ENCODE results near the gene SGMS1.
A peak's percentile ranks its signal among the peaks of the same experiment; 100 is the strongest.

The SGMS1 gene

DNA sequence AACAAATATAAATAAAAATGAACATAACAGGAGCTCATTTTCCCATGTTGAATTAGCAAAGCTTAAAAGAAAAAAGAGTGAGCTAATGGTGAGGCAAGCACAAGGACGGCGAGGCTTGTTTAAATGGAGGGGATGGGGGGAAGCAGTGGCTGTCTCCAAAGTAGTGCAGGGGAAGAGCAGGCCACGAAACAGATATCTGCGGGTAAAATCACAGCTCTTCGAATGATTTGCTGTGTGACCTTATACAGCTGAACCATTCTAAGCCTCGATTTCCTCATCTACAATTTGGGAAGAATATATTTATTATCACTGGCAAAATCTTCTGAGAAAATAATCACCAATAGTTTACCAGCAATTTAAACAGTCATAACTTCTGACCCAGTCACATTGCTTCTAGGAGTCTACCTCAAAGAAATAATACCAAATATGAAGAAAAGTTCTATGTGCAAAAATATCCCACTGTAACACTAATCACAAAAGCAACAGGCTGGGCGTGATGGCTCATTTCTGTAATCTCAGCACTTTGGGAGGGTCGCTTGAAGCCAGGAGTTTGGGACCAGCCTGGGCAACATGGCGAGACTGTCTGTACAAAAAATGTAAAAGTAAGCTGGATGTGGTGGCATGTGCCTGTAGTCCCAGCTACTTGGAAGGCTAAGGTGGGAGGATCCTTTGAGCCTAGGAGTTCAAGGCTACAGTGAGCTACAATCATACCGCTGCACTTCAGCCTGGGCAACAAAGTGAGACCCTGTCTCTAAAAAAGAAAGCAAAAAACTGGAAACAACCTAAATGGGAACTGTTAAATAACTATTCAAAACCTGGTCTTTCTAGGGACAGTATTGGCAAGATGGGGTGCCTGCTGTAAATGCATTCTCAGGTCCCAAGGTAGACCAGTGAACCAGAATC lies 309.3 kb downstream of the SGMS1 start:
- Histone ChIP-seq H3K4me2 (ENCODE audit: low read depth, low read length, poor library complexity, severe bottlenecking) (no peak overlapping the region), H3F3A (ENCODE audit: insufficient read depth) (no peaks in the 10 kb centered on the region), H3K4me3 (ENCODE audit: insufficient read depth, low read length, poor library complexity, severe bottlenecking) (no peak overlapping the region), H3K9ac (ENCODE audit: low read length) (no peak overlapping the region), H3K36me3 (ENCODE audit: low read length) (peaks cover 8% of the 10 kb centered on the region; the same call in 1 of the 2 replicates), H2AFZ (ENCODE audit: low read depth, low read length, severe bottlenecking) (no peak overlapping the region), H4K20me1 (ENCODE audit: low read depth, low read length) (no peaks in the 10 kb centered on the region), H3K27me3 (ENCODE audit: low read length) (no peaks in the 10 kb centered on the region), H3K9me3 (ENCODE audit: insufficient read depth, low read length) (no peaks in the 10 kb centered on the region), H3K9me2 (replicated peaks; ENCODE audit: insufficient read depth, low read length) (no peaks in the 10 kb centered on the region), H3K27ac (ENCODE audit: low read depth, low read length) (no peak overlapping the region), H3K79me2 (ENCODE audit: insufficient read depth, low read length) (no peaks in the 10 kb centered on the region)
- TF ChIP-seq, protein P1, sequence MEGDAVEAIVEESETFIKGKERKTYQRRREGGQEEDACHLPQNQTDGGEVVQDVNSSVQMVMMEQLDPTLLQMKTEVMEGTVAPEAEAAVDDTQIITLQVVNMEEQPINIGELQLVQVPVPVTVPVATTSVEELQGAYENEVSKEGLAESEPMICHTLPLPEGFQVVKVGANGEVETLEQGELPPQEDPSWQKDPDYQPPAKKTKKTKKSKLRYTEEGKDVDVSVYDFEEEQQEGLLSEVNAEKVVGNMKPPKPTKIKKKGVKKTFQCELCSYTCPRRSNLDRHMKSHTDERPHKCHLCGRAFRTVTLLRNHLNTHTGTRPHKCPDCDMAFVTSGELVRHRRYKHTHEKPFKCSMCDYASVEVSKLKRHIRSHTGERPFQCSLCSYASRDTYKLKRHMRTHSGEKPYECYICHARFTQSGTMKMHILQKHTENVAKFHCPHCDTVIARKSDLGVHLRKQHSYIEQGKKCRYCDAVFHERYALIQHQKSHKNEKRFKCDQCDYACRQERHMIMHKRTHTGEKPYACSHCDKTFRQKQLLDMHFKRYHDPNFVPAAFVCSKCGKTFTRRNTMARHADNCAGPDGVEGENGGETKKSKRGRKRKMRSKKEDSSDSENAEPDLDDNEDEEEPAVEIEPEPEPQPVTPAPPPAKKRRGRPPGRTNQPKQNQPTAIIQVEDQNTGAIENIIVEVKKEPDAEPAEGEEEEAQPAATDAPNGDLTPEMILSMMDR (IDR thresholded peaks at IDR 0.05; ENCODE audit: insufficient read depth, low read length, poor library complexity, severe bottlenecking), result no peak
- TF ChIP-seq EZH2phosphoT487 (conservative IDR thresholded peaks at IDR 0.05; ENCODE audit: low read length), result no peak

DNA sequence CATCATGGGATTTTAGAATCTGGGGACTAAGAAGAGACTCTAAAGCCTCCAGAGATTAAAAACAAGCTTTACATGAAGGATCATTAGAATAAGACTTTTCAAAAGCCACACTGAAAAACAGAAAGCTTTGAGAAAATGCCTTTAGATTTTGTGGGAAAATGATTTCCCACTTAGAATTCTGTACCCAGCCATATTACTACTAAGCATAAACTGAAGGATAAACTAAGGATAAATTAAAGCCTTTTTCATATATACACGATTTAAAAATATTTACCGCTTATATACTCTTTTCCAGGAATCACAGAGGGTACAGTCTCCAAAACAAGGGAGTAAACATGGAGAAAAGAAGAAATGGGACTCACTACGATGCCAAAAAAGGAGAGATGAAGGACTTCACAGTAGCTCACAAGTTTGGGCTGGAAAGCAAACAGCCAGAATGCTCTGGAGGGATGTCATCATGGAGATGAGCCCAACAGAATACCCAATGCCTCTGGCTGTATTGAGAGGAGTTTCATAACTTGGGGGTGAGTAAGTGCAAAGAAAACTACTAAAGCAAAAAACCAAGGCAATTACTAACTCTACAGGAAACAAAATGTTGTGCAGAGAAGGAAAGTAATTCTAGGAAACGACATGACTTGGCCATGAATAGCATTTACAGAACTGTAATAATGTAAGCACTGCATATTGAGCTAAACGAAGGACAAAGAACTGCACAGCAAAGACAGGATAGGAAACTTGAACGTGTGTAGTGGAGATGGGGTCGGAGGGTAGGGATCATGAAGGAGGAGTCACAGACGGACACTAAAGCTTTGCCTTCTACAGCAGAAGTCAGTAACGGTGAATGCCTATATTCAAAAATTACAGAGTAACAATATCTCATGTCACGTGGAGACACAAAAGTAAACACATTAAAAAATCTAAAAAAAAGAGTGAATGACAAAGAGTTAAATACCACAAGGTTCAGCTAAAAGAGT lies 311.0 kb downstream of the SGMS1 start:
- no peaks in the 10 kb centered on the region for H3K9me2 ChIP-seq (replicated peaks; ENCODE audit: insufficient read depth, low read length)
- H2AFZ ChIP-seq (ENCODE audit: low read depth, low read length, severe bottlenecking), result no peak overlapping the region
- no peaks in the 10 kb centered on the region for H3K9me3 ChIP-seq (ENCODE audit: insufficient read depth, low read length)
- H3K79me2 ChIP-seq (ENCODE audit: insufficient read depth, low read length), result no peaks in the 10 kb centered on the region
- no peak overlapping the region for H3K4me2 ChIP-seq (ENCODE audit: low read depth, low read length, poor library complexity, severe bottlenecking)
- H3K36me3 ChIP-seq (ENCODE audit: low read length), result peaks cover 8% of the 10 kb centered on the region; the same call in 1 of the 2 replicates
- H4K20me1 ChIP-seq (ENCODE audit: low read depth, low read length), result no peaks in the 10 kb centered on the region
- H3K4me3 ChIP-seq (ENCODE audit: insufficient read depth, low read length, poor library complexity, severe bottlenecking), result no peak overlapping the region
- no peak for TF ChIP-seq EZH2phosphoT487 (conservative IDR thresholded peaks at IDR 0.05; ENCODE audit: low read length)
- TF ChIP-seq, protein P1 (IDR thresholded peaks at IDR 0.05; ENCODE audit: insufficient read depth, low read length, poor library complexity, severe bottlenecking), result no peak
- no peak overlapping the region for H3K9ac ChIP-seq (ENCODE audit: low read length)
- H3F3A ChIP-seq (ENCODE audit: insufficient read depth), result no peaks in the 10 kb centered on the region
- no peak overlapping the region for H3K27ac ChIP-seq (ENCODE audit: low read depth, low read length)
- no peaks in the 10 kb centered on the region for H3K27me3 ChIP-seq (ENCODE audit: low read length)

GRCh38 chr10:50310560-50311174 lies 313.1 kb downstream of the SGMS1 start:
- H3K36me3 ChIP-seq (ENCODE audit: low read length), result peaks cover 8% of the 10 kb centered on the region; the same call in 1 of the 2 replicates
- no peak overlapping the region for H3K4me3 ChIP-seq (ENCODE audit: insufficient read depth, low read length, poor library complexity, severe bottlenecking)
- H3K9me3 ChIP-seq (ENCODE audit: insufficient read depth, low read length), result no peaks in the 10 kb centered on the region
- no peaks in the 10 kb centered on the region for H3K79me2 ChIP-seq (ENCODE audit: insufficient read depth, low read length)
- no peak overlapping the region for H3K27ac ChIP-seq (ENCODE audit: low read depth, low read length)
- H3K4me2 ChIP-seq (ENCODE audit: low read depth, low read length, poor library complexity, severe bottlenecking), result no peak overlapping the region
- no peaks in the 10 kb centered on the region for H4K20me1 ChIP-seq (ENCODE audit: low read depth, low read length)
- 0 out of 2 replicates have a peak, but pooled peaks cover 3% of the 10 kb centered on the region for H3F3A ChIP-seq (ENCODE audit: insufficient read depth)
- no peaks in the 10 kb centered on the region for H3K9me2 ChIP-seq (replicated peaks; ENCODE audit: insufficient read depth, low read length)
- no peak overlapping the region for H2AFZ ChIP-seq (ENCODE audit: low read depth, low read length, severe bottlenecking)
- H3K27me3 ChIP-seq (ENCODE audit: low read length), result no peaks in the 10 kb centered on the region
- TF ChIP-seq, protein P1 (IDR thresholded peaks at IDR 0.05; ENCODE audit: insufficient read depth, low read length, poor library complexity, severe bottlenecking), result peak; percentile 46
- TF ChIP-seq EZH2phosphoT487 (conservative IDR thresholded peaks at IDR 0.05; ENCODE audit: low read length), result no peak
- H3K9ac ChIP-seq (ENCODE audit: low read length), result no peak overlapping the region
